ENCODE measurements around the gene OAF.
A peak's percentile ranks its signal among the peaks of the same experiment; 100 is the strongest.
"Not testable (repeated sequence)": the region's sequence is repeated elsewhere in the genome, so short reads cannot be mapped to it uniquely, and the experiment has no call there.

OAF gene

DNA sequence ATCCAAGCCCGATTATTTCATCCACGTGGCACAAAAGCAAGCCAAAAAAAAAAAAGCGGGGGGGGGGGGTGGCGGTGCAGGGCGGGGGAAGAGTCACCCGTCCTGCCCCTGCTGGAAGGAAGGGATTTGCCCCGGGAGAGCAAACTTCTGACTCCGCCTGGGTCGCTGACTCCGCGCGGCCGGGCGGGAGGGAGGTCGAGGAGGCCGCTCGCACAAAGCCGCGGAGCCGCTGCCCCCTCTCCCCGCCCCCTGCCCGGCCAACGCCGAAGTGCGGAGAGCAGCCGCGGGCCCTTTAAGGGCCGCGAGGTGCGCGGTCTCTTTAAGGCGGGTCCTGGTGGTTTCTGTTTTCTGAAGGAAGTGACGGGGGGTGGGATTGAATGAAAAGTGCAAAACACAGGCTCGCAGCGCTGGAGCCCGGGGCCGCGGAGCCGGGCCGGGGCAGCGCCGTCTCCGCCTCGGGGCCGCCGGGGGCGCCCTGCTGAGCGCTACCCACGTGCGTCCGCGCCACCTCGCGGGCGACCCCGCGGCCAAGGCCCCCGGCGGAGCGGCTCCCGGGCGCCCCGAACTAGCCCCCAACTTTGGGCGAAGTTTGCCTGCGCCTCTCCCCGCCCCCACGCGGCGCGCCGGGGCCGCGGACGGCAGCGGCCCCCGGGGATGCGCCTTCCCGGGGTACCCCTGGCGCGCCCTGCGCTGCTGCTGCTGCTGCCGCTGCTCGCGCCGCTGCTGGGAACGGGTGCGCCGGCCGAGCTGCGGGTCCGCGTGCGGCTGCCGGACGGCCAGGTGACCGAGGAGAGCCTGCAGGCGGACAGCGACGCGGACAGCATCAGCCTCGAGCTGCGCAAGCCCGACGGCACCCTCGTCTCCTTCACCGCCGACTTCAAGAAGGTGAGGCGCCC lies at the start of gene OAF:
Gene OAF, plus strand, starts transcription at position 407 of the 896 bp plus-strand sequence. Its CDS starts 248 bp downstream, at position 655.
- peak; percentile 43 for DNase-seq

DNA sequence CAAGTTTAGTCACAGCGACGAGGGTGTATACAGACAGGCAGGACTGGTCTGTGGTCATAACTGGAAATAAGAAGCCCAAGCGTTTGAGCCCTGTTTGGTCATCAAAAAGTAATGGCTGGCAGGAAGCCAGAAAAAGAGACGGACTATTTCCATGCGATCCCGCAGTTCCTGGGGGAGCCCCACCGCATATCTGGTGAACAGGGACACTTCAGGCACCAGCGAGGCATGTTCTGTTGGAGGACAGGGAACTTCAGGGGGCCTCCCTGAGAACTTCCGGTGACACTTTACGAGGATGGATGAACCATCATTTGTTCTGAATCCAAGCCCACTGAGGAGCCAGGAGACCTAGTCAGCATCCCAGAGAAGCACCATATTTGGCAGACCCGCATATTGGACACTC lies 43.2 kb upstream of the OAF start:
- no peak for DNase-seq

DNA sequence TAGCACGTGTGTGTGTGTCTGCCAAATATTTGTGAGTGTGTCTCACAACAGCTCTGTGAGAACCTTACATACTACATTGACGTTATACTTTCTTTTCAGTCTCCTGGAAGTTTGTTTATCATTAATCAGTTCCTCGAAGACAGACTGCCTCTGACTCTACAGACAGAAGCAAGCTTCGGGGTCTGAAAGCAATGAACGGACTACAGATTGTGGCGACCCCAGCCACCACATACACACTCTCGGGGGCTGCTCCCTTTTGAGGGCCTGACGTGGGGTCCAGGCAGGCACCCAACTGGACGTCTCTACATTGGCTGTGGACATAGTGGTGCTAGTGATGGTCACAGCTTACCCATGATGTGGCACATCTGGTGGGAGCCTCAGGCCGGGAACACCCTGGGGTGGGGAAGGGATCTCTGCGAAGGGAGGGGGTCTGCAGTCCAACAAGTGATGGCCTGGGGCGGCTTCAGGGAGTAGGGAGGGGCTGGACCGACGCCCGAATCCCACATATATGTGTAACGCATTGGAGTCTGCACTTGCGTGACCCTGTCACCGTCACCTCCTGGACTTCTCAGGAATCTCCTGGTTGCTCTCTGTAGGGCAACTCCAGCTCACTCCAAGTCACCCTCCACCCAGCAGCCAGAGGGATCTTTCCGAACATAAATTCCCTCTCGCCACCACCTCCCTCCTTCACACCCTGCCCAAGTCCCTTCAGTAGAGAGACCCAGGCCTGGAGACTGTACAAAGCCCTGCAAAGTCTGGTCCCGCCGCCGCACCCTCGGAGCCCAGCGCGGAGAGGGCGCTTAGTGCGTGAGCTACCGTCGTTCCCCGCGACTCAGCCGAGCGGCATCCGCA lies 42.5 kb upstream of the OAF start:
- no peak for DNase-seq

DNA sequence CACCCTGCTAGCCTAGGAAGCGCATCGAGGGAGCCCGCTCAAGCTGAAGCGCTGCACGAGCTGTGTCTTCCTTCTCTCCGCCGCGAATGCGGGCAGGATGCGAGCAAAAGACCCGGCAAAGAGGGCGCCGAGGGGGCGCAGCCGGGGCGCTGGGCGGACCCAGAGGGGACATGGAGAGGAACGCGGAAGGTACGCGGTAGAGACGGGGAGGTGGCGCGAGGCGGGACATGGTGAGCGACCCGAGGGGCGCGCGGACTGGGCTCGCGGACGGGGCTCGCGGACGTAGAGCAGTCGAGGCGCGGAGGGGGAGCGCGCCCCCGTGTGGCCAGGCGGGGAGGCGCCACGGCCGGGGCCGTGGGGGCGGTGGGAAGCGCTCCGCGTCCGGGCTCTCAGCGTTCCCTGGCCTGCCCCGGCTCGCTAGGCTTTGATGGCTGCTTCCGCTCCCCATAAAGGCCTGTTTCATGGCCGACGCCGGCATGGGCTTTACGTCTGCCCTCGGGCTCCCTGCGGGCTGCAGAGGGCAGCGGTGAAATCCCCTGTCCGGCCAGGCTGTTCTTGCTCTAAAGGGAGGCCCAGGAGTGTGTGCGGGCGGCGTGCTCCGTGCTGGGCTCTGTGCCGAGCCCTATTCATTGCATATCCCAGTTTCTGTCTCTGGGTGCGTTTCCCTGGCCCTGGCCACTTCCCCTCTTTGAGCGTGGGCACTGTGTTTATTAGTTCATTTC lies 41.7 kb upstream of the OAF start:
- peak; percentile 51 for DNase-seq

DNA sequence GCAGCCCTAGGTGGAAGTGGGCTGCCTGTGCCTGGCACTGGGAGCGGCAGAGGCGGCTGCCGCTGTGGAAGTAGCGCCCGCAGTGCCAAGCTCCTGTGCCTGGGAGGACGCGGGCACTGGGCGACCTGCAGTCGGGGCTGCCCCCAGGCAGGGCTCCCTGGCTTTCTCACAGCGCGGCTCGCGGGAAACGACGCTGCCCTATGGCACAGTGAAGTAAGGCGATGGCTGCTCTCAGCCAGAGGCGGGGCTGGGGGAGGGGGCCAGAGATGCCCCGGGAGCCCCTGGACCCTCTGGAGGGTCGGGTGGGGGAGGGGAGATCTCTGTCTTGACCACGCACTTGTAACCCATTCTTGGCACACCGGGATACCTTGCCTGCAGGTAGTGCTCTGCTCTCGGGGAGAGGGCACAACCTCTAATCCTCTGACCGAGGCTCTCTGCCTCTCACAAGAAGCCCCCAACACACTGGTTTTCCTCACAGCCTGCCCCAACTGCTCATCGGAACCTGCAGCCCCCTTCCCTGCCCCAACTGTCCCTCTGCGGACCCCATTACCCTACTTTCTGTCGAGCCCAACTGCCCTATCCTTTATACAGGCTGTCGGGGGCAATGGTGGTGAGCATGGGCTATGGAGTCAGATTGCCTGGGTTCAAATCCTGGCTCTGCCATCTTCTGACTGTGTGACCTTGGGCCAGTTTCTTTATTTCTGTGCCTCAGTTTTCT lies 40.7 kb upstream of the OAF start:
- no peak for DNase-seq

- DNase-seq, result no peak
Measured at GRCh38 chr11:120170741-120171261, 40.0 kb upstream of the OAF start.

- peak; percentile 50 for DNase-seq
Measured at GRCh38 chr11:120172054-120172911, 38.5 kb upstream of the OAF start.

GRCh38 chr11:120173019-120173705 lies 37.7 kb upstream of the OAF start:
- no peak for DNase-seq

DNA sequence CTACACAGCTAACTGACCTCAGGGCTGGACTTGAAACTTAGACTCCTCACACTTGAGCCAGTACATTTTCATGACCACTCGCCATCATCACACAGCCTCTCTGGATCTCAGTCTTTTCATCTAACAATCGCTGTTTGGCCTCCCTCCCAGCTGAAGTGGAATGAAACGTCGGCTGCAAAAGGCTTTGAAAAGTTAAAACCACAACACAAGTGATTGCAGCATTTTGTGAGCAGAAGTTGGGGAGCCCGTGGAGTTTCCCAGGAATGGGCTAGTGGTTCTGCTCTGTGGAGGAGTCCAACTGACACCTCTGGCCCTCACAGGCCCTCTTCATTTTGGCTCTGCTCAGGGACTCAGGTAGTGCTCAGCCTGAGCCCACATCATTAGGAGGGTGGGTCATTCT lies 37.0 kb upstream of the OAF start:
- no peak for DNase-seq

GRCh38 chr11:120174866-120175265 lies 36.0 kb upstream of the OAF start:
- no peak for DNase-seq

DNA sequence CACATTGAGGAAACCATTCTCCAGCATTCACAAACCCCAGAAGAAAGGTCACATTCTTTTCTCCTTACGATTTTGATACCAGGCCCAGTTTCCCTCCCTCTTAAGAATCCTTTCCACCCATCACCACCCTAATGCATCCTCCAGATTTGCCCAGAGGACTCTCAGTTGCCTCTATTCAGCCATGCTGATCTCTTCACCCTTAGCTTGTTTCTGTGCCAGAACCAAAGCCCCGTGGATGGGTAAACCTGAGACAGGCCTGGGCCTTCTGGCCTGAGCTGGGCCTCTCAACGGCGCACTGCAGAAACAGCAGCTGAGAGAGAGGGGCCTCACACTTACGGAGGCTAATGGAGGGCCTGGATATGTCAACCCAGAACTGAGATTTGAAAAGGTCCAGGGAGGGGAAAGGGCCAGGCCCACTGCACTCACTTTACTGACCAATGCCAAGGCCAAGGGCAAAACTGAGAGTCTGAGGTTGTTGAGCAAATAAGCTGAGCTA lies 32.2 kb upstream of the OAF start:
- no peak for DNase-seq

- no peak for DNase-seq
Measured at GRCh38 chr11:120179057-120179672, 31.7 kb upstream of the OAF start.

DNA sequence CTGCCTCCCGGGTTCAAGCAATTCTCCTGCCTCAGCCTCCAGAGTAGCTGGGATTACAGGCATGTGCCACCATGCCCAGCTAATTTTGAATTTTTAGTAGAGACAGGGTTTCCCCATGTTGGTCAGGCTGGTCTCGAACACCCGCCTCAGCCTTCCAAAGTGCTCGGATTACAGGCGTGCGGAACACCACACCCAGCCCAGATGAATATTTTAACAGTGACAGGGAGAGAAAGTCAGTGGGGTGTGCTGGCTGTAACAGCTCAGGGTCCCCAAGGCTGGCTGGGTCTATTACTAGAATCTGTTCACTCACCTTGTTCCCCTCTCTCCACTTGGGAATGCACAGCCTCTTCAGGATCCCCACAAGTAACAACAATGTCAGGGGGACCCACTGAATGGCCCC lies 30.8 kb upstream of the OAF start:
- not testable (repeated sequence) for DNase-seq

DNA sequence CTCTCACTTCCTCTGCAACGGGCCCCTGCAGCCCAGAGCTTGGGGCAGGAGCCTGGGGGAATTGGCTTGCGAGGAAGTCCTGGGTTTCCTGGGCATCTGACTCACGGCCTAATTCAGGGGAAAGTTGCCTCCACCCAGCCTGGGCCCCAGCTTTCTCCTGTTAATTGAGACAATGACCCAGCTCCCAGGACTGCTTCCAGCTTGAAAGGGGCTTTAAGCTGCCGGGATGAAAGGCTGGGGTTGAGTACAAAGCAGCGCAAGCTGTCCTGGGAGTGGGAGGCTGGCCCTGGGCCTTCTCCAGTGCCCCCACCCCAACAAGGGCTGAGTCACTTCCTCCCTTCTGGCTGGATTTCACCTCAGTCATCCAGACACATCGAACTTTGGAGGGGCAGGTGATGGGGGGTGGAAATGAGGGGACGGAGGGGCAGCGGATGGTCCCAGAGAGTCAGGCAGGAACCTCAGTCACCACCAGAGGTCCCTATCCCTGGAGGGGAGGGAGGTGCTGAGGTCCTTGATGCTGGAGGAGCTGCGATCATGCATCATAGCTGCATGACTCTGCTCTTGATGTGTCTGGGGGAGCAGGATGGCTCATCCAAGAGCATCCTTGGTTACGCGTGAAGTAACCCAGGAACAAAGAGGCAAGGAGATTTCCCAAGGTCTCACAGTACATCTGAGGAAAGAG lies 30.1 kb upstream of the OAF start:
- no peak for DNase-seq

- no peak for DNase-seq
Measured at GRCh38 chr11:120181376-120181975, 29.4 kb upstream of the OAF start.

- no peak for DNase-seq
Measured at GRCh38 chr11:120182372-120182771, 28.5 kb upstream of the OAF start.

GRCh38 chr11:120182790-120183491 lies 27.9 kb upstream of the OAF start:
- no peak for DNase-seq

DNA sequence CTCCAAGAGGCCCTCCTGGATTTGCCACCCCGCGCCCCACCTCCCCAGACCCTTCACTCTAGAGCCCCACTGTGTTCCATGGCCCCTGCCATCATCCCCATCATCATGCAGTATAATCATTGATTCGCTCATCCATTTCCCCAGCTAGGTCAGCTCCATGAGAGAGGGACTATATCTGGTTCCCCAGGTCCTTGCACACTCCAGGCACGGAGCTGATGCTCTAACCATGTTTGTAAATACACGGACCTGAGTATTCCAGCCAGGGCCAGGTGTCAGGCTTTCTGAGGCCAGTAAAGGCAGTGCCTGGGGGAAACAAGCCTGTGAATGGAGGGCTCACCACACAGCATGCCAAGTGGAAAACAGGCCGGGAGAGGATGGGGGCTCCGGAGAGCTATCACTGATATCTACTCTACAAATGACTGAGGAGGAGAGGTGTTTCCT lies 27.1 kb upstream of the OAF start:
- no peak for DNase-seq

Data from stimulated activated CD4-positive, alpha-beta T cell treated with anti-CD3 and anti-CD28 coated beads, Interleukin-1b, Interleukin-23, amount 100 ng/mL, for 48 hours (primary cell).